Activated naive CD4-positive, alpha-beta T cell treated with anti-CD3 and anti-CD28 coated beads, Interleukin-2, amount 10 ng/mL, durations not matched to agents 7 days and 5 days (primary cell): ENCODE measurements around the gene SLC39A9.
A peak's percentile ranks its signal among the peaks of the same experiment; 100 is the strongest.
"Not testable (repeated sequence)": the region's sequence is repeated elsewhere in the genome, so short reads cannot be mapped to it uniquely, and the experiment has no call there.

Source experiments
- CTCF ChIA-PET: fragments of 350-600 bp; sonication (Branson Sonifier 250); formaldehyde crosslinking; loops from one replicate; lab custom pipeline; 2021; ENCODE audit warnings: antibody characterized with exemption; lab: Charles Lee
- DNase-seq: peaks from one replicate; pipeline ENCODE4 v3.0.0-alpha.2; 2020
- H3K27ac Mint-ChIP-seq: one replicate; pipeline ENCODE4 v1.8.0; 2021; ENCODE audit warnings: mild to moderate bottlenecking, moderate library complexity, mixed read lengths
- H3K27me3 Mint-ChIP-seq: one replicate; pipeline ENCODE4 v1.8.0; 2021; ENCODE audit warnings: mild to moderate bottlenecking, mixed read lengths
- H3K36me3 Mint-ChIP-seq: one replicate; pipeline ENCODE4 v1.8.0; 2021; ENCODE audit warnings: mixed read lengths
- H3K4me1 Mint-ChIP-seq: one replicate; pipeline ENCODE4 v1.8.0; 2021; ENCODE audit warnings: mixed read lengths
- H3K4me3 Mint-ChIP-seq: one replicate; pipeline ENCODE4 v1.8.0; 2021; ENCODE audit warnings: mild to moderate bottlenecking, moderate library complexity, mixed read lengths
- H3K9me3 Mint-ChIP-seq: one replicate; pipeline ENCODE4 v1.8.0; 2021; ENCODE audit warnings: mixed read lengths

SLC39A9 gene

DNA sequence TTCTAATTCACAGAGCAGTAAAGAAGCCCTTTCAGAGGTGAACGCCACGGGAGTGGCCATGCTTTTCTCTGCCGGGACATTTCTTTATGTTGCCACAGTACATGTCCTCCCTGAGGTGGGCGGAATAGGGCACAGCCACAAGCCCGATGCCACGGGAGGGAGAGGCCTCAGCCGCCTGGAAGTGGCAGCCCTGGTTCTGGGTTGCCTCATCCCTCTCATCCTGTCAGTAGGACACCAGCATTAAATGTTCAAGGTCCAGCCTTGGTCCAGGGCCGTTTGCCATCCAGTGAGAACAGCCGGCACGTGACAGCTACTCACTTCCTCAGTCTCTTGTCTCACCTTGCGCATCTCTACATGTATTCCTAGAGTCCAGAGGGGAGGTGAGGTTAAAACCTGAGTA is 59.9 kb downstream of the SLC39A9 start:
- Mint-ChIP-seq H3K36me3 (peaks cover 21% of the 10 kb centered on the region), H3K4me1 (no peaks in the 10 kb centered on the region), H3K27me3 (no peaks in the 10 kb centered on the region), H3K27ac (no peak overlapping the region), H3K9me3 (no peaks in the 10 kb centered on the region), H3K4me3 (no peak overlapping the region)
- CTCF ChIA-PET = interaction anchor here (0.8 to 3.2 kb wide), 5 partner anchors 12 to 329 kb away, joined by 3 to 22 read pairs (median 3); partner anchors contain the start of gene GALNT16
- DNase-seq = no peak

DNA sequence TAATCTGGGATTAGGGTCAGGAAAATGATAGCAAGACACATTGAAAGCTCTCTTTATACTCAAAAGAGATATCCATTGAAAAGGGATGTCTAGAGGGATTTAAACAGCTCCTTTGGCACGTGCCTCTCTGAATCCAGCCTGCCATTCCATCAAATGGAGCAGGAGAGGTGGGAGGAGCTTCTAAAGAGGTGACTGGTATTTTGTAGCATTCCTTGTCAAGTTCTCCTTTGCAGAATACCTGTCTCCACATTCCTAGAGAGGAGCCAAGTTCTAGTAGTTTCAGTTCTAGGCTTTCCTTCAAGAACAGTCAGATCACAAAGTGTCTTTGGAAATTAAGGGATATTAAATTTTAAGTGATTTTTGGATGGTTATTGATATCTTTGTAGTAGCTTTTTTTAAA is 60.6 kb downstream of the SLC39A9 start:
- no peak overlapping the region for H3K27ac Mint-ChIP-seq
- CTCF ChIA-PET = interaction anchor here (0.8 to 3.2 kb wide), 13 partner anchors 12 to 330 kb away, joined by 3 to 22 read pairs (median 4); partner anchors contain the start of genes ERH, GALNT16 and SLC39A9

DNA sequence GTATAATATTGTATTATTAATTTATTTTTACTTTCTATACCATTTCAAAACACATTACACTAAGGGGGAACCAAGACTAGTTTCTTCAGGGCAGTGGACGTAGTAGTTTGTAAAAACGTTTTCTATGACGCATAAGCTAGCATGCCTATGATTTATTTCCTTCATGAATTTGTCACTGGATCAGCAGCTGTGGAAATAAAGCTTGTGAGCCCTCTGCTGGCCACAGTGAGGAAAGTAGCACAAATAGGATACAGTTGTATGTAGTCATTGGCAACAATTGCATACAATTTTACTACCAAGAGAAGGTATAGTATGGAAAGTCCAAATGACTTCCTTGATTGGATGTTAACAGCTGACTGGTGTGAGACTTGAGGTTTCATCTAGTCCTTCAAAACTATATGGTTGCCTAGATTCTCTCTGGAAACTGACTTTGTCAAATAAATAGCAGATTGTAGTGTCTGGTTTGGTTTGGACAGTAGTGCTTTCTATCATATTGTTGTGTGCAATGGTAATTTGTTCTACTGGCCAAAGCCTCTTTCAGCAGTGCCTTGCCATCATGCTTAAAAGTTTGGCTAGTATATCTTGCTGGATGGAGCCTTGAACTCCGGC is 61.7 kb downstream of the SLC39A9 start:
- no peaks in the 10 kb centered on the region for H3K4me1 Mint-ChIP-seq
- DNase-seq = peak; percentile 75
- H3K27me3 Mint-ChIP-seq = no peaks in the 10 kb centered on the region
- H3K27ac Mint-ChIP-seq = no peak overlapping the region
- CTCF ChIA-PET = interaction anchor here (0.8 to 3.2 kb wide), 19 partner anchors 9 to 597 kb away, joined by 3 to 22 read pairs (median 4); partner anchors contain the start of genes ERH and SLC39A9
- H3K36me3 Mint-ChIP-seq = peaks cover 19% of the 10 kb centered on the region
- no peaks in the 10 kb centered on the region for H3K9me3 Mint-ChIP-seq
- no peak overlapping the region for H3K4me3 Mint-ChIP-seq

More for the DNA sequence above, 60.6 kb downstream of the SLC39A9 start:
- DNase-seq = no peak
- Mint-ChIP-seq H3K4me1 (no peaks in the 10 kb centered on the region), H3K4me3 (no peak overlapping the region), H3K9me3 (no peaks in the 10 kb centered on the region), H3K27me3 (no peaks in the 10 kb centered on the region), H3K36me3 (peaks cover 21% of the 10 kb centered on the region)

DNA sequence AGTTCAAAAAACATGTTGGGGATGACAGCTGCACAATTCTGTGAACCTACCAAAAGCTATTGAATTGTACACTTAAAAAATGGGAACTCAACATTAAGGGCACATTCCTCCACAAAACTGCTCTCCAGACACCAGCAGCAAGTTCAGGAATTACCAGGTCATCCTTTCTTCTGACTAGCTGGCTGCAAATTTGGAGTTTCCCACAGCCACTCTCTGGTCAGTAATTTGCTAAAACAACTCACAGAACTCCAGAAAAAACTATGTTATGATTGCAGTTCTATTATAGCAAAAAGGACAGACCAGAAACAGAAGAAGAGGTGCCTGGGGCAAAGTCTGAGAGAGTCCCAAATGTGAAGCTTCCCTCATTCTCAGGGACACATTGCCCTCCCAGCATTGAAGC is 65.9 kb downstream of the SLC39A9 start:
- CTCF ChIA-PET = interaction anchor here (0.6 kb wide), 1 partner anchor 241 kb away, joined by 3 read pairs; no protein-coding TSS in a partner anchor
- H3K4me1 Mint-ChIP-seq = no peaks in the 10 kb centered on the region
- DNase-seq = no peak
- no peak overlapping the region for H3K4me3 Mint-ChIP-seq
- no peaks in the 10 kb centered on the region for H3K9me3 Mint-ChIP-seq
- no peaks in the 10 kb centered on the region for H3K27me3 Mint-ChIP-seq
- H3K36me3 Mint-ChIP-seq = peaks cover 3% of the 10 kb centered on the region
- no peak overlapping the region for H3K27ac Mint-ChIP-seq

DNA sequence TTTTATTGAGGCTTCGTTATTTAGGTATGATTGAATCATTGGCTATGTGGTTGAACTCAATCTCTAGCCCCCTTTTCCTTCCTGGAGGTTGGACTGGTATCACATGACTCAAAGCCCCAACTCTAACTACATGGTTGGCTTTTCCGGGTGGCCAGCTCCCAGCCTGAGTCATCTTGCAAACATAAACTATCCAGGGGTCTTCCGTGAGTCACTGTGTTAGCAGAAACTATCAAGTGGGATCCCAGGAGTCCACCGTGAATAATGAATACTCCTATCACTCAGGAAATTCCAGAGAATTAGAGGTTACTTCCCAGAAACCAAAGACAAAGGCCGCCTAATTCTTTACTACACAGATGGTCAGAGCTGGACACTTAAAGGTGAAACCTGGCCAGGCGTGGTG is 66.3 kb downstream of the SLC39A9 start:
- H3K4me3 Mint-ChIP-seq = no peak overlapping the region
- H3K27me3 Mint-ChIP-seq = no peaks in the 10 kb centered on the region
- H3K27ac Mint-ChIP-seq = no peak overlapping the region
- H3K36me3 Mint-ChIP-seq = peaks cover 2% of the 10 kb centered on the region
- no peaks in the 10 kb centered on the region for H3K4me1 Mint-ChIP-seq
- CTCF ChIA-PET = interaction anchor here (0.6 kb wide), 1 partner anchor 241 kb away, joined by 3 read pairs; no protein-coding TSS in a partner anchor
- H3K9me3 Mint-ChIP-seq = no peaks in the 10 kb centered on the region
- no peak for DNase-seq

DNA sequence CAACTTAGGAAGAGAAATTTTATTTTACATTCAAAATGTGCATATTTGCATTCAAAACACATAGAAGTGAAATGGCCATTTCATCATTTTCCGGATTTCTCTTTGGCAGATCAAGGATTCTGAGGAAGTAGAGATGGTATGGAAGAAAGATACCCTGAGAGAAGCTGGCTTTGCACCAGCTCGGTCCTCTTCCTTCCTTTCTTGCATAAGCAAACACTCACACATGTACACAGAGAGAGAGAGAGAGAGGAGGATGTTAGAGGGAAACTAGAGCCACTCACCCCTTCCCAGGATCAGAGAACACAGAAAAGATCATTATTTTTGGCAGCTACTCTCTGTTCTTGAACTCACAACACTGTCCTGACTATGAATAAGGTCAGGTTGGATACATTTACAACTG is 70.5 kb downstream of the SLC39A9 start:
- no peak for DNase-seq
- Mint-ChIP-seq H3K36me3 (no peaks in the 10 kb centered on the region), H3K9me3 (no peaks in the 10 kb centered on the region), H3K27ac (no peak overlapping the region), H3K4me3 (no peak overlapping the region), H3K27me3 (no peaks in the 10 kb centered on the region), H3K4me1 (no peaks in the 10 kb centered on the region)
- CTCF ChIA-PET = interaction anchor here (0.6 to 1.1 kb wide), 3 partner anchors 8 to 226 kb away, joined by 3 read pairs; no protein-coding TSS in a partner anchor

DNA sequence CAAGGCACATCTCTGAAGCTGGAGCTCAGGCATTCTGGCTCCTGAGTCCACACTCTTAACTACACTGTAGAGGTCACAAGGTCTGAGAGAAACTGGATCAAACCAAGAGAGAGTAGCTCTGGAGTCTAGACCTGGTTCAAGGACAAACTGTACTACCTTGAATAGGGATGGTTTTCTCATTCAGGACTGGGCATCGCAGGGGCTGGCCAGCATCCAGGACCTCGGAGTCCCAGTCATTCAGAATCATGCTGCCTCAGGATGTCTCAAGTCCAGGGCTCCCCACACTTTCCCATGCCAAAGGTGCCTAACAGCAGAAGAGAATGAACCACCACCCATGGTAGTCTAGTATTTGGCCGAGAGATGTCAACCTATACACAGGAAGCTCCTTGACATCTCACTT is 72.9 kb downstream of the SLC39A9 start:
- H3K9me3 Mint-ChIP-seq = no peaks in the 10 kb centered on the region
- H3K27me3 Mint-ChIP-seq = peaks cover 10% of the 10 kb centered on the region
- no peaks in the 10 kb centered on the region for H3K4me1 Mint-ChIP-seq
- CTCF ChIA-PET = no interaction called here
- H3K4me3 Mint-ChIP-seq = no peak overlapping the region
- no peak overlapping the region for H3K27ac Mint-ChIP-seq
- H3K36me3 Mint-ChIP-seq = no peaks in the 10 kb centered on the region
- DNase-seq = no peak

DNA sequence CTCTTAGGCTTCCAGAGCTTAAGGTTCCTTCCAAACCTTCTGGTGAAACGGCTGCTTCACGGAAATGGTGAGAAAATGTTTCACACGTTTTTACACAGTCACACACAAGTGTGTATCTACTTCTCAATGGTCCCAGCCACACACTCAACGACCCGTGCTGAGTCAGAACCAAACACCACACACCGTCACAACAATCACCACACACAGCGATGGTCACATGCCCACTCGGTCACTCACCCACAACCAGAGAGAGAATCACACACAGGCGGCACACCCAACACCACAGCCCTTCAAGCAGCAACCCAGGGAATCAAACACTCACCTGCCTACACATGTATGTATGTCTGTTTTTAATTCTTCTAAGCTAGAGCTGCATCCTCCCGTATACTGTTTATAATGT is 73.4 kb downstream of the SLC39A9 start:
- no peak for DNase-seq
- Mint-ChIP-seq H3K9me3 (no peaks in the 10 kb centered on the region), H3K4me1 (no peaks in the 10 kb centered on the region), H3K4me3 (no peak overlapping the region), H3K36me3 (no peaks in the 10 kb centered on the region), H3K27ac (no peak overlapping the region), H3K27me3 (peaks cover 10% of the 10 kb centered on the region)
- CTCF ChIA-PET = no interaction called here

DNA sequence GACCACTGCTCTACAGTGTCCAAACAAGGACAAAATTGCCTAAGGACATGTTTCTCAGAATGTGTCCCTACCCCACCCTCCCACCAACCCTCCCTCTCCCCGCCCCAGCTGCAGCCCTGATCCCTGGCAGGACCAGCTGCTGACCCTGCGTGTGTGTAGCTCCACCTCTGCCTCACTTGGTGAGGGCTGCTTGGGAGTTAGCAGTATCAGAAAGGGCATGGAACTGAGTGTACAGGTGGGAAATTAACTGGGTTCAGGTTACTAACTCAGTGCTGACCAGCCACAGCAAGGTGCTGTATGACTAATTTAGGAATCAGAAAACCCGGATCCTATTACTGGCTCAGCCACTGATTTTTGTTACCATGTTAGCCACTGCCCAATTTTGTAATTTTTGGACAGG is 74.8 kb downstream of the SLC39A9 start:
- Mint-ChIP-seq H3K27me3 (peaks cover 15% of the 10 kb centered on the region), H3K9me3 (no peaks in the 10 kb centered on the region), H3K4me1 (no peaks in the 10 kb centered on the region), H3K27ac (no peak overlapping the region), H3K4me3 (no peak overlapping the region), H3K36me3 (no peaks in the 10 kb centered on the region)
- CTCF ChIA-PET = interaction anchor here (2.7 kb wide), 1 partner anchor 231 kb away, joined by 11 read pairs; no protein-coding TSS in a partner anchor
- DNase-seq = no peak

DNA sequence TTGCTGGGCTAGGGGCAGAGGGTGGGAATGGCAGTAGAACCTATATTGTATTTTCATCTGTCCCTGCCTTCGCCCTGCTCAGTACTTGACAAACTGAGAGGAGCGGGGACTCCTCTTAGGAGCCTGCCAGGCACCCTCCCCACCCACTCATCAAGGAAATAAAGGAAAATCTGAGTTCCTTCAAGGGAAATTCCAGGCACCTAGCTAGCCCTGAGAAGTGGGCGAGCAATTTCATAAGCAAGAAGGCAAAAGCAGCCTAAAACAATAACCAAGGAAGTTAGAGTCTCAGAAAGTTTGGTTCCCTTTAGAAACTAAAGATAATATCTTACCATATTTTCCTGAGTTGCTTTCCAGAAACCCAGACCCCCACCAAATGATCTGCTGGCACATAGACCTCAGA is 75.5 kb downstream of the SLC39A9 start:
- no peaks in the 10 kb centered on the region for H3K4me1 Mint-ChIP-seq
- H3K9me3 Mint-ChIP-seq = no peaks in the 10 kb centered on the region
- CTCF ChIA-PET = interaction anchor here (2.7 kb wide), 1 partner anchor 231 kb away, joined by 11 read pairs; no protein-coding TSS in a partner anchor
- no peak overlapping the region for H3K27ac Mint-ChIP-seq
- no peak for DNase-seq
- peaks cover 15% of the 10 kb centered on the region for H3K27me3 Mint-ChIP-seq
- no peak overlapping the region for H3K4me3 Mint-ChIP-seq
- H3K36me3 Mint-ChIP-seq = no peaks in the 10 kb centered on the region

DNA sequence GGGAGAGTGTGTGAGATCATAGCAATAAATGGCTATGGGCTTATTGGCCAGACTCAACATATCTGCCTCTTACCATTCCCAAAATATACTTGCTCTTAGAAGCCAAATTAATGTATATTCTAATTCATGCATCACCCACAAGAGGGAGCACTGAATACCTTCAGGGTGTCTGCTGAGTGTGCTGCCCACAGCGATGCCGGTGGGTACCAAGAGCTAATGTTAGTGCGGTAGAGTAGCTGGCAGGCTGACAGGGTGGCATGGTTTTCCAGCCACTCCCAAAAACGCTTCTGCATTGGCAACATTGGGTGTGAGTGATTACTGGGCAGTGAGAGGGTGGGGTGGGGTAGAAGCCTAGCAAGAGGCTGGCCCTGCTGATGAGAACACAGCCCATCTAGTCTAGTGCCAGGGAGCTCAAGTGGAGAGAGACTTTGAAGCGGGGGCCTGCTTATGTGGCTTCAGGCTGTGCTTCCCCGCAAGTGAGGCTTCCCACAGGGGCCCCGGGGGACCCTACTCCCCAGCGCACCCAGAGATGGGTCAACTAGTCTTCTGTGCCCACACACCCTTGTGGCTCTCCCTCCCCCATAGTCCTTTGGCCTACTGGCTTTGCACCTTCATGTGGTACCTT is 76.8 kb downstream of the SLC39A9 start:
- CTCF ChIA-PET = interaction anchor here (0.7 to 2.7 kb wide), 12 partner anchors 11 to 371 kb away, joined by 3 to 11 read pairs (median 4); partner anchors contain the start of gene CCDC177
- Mint-ChIP-seq H3K36me3 (no peaks in the 10 kb centered on the region), H3K27ac (no peak overlapping the region), H3K27me3 (peaks cover 22% of the 10 kb centered on the region), H3K4me3 (no peak overlapping the region), H3K4me1 (no peaks in the 10 kb centered on the region), H3K9me3 (no peaks in the 10 kb centered on the region)
- DNase-seq = no peak

DNA sequence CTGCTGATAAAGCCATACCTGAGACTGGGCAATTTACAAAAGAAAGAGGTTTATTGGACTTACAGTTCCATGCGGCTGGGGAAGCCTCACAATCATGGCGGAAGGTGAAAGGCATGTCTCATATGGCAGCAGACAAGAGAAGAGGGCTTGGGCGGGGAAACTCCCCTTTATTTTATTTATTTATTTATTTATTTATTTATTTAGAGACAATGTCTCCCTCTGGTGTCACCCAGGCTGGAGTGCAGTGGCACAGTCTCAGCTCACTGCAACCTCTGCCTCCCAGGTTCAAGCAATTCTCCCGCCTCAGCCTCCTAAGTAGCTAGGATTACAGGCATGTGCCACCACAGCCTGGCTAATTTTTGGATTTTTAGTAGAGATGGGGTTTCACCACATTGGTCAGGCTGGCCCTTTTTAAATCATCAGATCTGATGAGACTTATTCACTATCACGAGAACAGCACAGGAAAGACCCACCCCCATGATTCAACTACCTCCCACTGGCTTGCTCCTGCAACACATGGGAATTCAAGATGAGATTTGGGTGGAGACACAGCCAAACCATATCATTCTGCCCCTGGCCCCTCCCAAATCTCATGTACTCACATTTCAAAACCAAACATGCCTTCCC is 78.4 kb downstream of the SLC39A9 start:
- not testable (repeated sequence) for H3K27ac Mint-ChIP-seq, H3K9me3 Mint-ChIP-seq, H3K4me1 Mint-ChIP-seq, H3K4me3 Mint-ChIP-seq, DNase-seq, H3K36me3 Mint-ChIP-seq
- CTCF ChIA-PET = interaction anchor here (0.8 to 1.4 kb wide), 3 partner anchors 17 to 537 kb away, joined by 3 read pairs; no protein-coding TSS in a partner anchor
- H3K27me3 Mint-ChIP-seq = peaks cover 32% of the 10 kb centered on the region

DNA sequence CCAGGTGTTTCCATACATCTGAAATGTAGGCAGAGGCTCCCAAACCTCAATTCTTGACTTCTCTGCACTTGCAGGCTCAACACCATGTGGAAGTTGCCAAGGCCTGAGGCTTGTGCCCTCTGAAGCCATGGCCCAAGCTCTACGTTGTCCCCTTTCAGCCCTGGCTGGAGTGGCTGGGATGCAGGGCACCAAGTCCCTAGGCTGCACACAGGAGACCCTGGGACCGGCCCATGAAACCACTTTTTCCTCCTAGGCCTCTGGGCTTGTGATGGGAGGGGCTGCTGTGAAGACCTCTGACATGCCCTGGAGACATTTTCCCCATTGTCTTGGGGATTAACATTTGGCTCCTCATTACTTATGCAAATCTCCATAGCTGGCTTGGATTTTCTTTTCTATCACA is 79.6 kb downstream of the SLC39A9 start:
- H3K27ac Mint-ChIP-seq, H3K9me3 Mint-ChIP-seq, H3K4me3 Mint-ChIP-seq, H3K36me3 Mint-ChIP-seq, H3K4me1 Mint-ChIP-seq, DNase-seq: not testable (repeated sequence)
- CTCF ChIA-PET = interaction anchor here (1.3 kb wide), 1 partner anchor 232 kb away, joined by 3 read pairs; no protein-coding TSS in a partner anchor
- peaks cover 43% of the 10 kb centered on the region for H3K27me3 Mint-ChIP-seq

DNA sequence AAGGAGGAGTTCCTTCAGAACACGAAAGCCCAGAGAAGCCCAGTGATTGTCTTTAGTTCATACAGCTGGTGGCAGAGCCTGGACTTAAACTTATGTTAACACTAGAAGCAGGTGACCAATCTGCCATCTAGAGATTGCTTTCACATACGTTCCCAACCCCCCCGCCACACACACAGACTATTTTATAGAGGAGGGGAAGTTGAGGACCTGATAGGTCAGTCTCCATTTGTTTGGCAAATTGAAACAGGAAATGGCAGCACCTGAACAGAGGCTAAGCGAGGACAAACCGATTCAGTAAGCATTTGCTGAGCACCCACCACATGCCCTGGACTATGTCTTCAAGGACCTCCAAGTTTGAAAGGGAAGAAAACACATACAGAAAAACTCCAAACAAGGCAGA is 81.2 kb downstream of the SLC39A9 start:
- peaks cover 57% of the 10 kb centered on the region for H3K27me3 Mint-ChIP-seq
- peaks cover 3% of the 10 kb centered on the region for H3K4me1 Mint-ChIP-seq
- H3K27ac Mint-ChIP-seq = no peak overlapping the region
- DNase-seq = no peak
- CTCF ChIA-PET = no interaction called here
- no peaks in the 10 kb centered on the region for H3K36me3 Mint-ChIP-seq
- H3K9me3 Mint-ChIP-seq = no peaks in the 10 kb centered on the region
- H3K4me3 Mint-ChIP-seq = no peak overlapping the region
